Activated naive CD4-positive, alpha-beta T cell treated with anti-CD3 and anti-CD28 coated beads, Interleukin-2, amount 50 U/mL, for 24 hours (primary cell): Measurements from ENCODE around the gene UEVLD.
"Not testable (repeated sequence)": the region's sequence is repeated elsewhere in the genome, so short reads cannot be mapped to it uniquely, and the experiment has no call there.

ENCODE experiments used
- H3K27ac Mint-ChIP-seq: one replicate; pipeline ENCODE4 v1.8.0; 2021; ENCODE audit warnings: mild to moderate bottlenecking, mixed read lengths
- H3K27me3 Mint-ChIP-seq: one replicate; pipeline ENCODE4 v1.8.0; 2021; ENCODE audit warnings: mixed read lengths
- H3K36me3 Mint-ChIP-seq: one replicate; pipeline ENCODE4 v1.8.0; 2021; ENCODE audit warnings: mixed read lengths
- H3K4me1 Mint-ChIP-seq: one replicate; pipeline ENCODE4 v1.8.0; 2021; ENCODE audit warnings: mixed read lengths
- H3K4me3 Mint-ChIP-seq: one replicate; pipeline ENCODE4 v1.8.0; 2021; ENCODE audit warnings: mild to moderate bottlenecking, mixed read lengths
- H3K9me3 Mint-ChIP-seq: one replicate; pipeline ENCODE4 v1.8.0; 2021; ENCODE audit warnings: mixed read lengths

Gene UEVLD

GRCh38 chr11:18600915-18601569 lies 12.5 kb upstream of the UEVLD start:
- H3K4me1 Mint-ChIP-seq: no peaks in the 10 kb centered on the region
- no peaks in the 10 kb centered on the region for H3K9me3 Mint-ChIP-seq
- no peak overlapping the region for H3K4me3 Mint-ChIP-seq
- H3K27me3 Mint-ChIP-seq: no peaks in the 10 kb centered on the region
- no peak overlapping the region for H3K27ac Mint-ChIP-seq
- no peaks in the 10 kb centered on the region for H3K36me3 Mint-ChIP-seq

DNA sequence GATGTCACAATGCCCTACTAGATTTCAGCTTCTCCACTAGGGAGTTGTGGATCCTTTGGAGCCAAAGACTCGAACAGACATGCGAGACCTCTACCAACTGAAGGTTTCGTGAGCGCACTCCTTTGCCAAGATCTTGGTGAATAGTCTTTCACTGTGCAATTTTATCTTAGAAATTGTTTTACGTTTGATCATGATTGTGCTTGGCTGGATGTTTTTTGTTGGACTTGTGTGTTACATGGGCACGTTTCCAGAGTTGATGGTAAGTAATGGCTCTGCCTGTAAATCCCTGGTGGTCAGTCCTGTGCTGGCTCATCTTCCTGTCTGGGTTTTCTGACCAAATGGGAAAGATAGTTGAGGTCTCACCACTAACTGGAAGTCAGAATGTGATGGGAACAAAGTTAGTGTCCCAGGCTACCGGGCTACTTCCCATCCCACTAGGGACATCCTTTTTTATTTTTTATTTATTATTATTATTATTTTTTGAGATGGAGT lies 11.3 kb upstream of the UEVLD start, which contains the start of gene MISFA:
Gene MISFA, plus strand, starts transcription at position 51 of the 492 bp plus-strand sequence. Its CDS starts 140 bp downstream, at position 191.
- H3K27me3 Mint-ChIP-seq: no peaks in the 10 kb centered on the region
- H3K9me3 Mint-ChIP-seq: no peaks in the 10 kb centered on the region
- no peaks in the 10 kb centered on the region for H3K36me3 Mint-ChIP-seq
- H3K4me3 Mint-ChIP-seq: no peak within 1 kb of the TSS
- no peak within 1 kb of the TSS for H3K27ac Mint-ChIP-seq
- H3K4me1 Mint-ChIP-seq: no peaks in the 10 kb centered on the region

DNA sequence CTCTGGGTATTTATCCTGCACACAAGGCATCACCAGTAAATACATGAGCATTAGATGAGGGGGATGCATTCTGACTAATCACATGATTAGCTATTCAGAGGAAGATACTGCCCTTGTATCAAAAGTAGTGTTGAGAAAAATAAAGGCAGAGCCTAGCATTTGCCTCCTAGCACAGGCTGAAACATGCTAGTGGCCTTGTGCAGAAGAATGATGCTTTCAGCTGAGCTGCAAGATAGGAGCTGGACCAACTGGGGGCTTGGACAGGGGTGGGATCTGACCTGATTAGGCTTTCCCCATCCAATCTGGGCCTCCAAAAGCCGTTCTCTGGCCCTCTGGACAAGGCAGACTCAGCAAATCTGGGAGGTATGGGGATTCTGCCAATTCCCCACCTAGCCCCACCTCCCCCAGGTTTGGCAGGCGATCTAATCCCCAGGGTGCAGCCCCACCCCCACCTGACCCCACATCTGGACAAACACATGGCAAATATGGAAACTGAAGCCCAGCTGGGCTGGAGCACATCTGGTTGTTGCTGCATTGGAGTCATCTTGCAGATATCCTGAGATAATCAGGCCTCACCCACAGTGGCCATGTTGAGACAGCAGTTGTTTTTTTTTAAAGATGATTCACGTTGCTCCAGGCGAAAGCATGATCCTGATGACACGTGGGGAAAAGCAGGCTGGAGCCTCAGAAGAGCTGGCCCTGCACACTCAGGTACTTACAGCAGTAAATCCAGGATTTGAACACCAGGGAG lies 6.6 kb upstream of the UEVLD start:
- H3K27me3 Mint-ChIP-seq: no peaks in the 10 kb centered on the region
- H3K4me3 Mint-ChIP-seq: no peak overlapping the region
- H3K4me1 Mint-ChIP-seq: no peaks in the 10 kb centered on the region
- H3K36me3 Mint-ChIP-seq: no peaks in the 10 kb centered on the region
- no peak overlapping the region for H3K27ac Mint-ChIP-seq
- no peaks in the 10 kb centered on the region for H3K9me3 Mint-ChIP-seq

DNA sequence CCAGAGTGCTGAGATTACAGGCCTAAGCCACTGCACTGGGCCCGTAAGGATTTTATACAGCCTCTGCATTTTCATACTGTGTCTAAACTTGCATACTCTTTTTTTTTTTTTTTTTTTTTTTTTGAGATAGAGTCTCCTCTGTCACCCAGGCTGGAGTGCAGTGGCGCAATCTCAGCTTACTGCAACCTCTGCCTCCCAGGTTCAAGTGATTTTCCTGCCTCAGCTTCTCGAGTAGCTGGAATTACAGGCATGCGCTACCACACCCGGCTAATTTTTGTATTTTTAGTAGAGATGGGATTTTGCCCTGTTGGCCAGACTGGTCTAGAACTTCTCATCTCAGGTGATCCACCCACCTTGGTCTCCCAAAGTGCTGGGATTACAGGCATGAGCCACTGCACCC lies 5.6 kb upstream of the UEVLD start:
- not testable (repeated sequence) for H3K36me3 Mint-ChIP-seq, H3K27ac Mint-ChIP-seq, H3K4me1 Mint-ChIP-seq, H3K4me3 Mint-ChIP-seq, H3K9me3 Mint-ChIP-seq, H3K27me3 Mint-ChIP-seq

GRCh38 chr11:18590571-18590970 lies 2.0 kb upstream of the UEVLD start:
- Mint-ChIP-seq H3K27ac (no peak overlapping the region), H3K4me3 (no peak overlapping the region), H3K27me3 (no peaks in the 10 kb centered on the region), H3K36me3 (no peaks in the 10 kb centered on the region), H3K4me1 (no peaks in the 10 kb centered on the region), H3K9me3 (no peaks in the 10 kb centered on the region)

GRCh38 chr11:18581825-18582224 lies 6.7 kb downstream of the UEVLD start:
- H3K27ac Mint-ChIP-seq: no peak overlapping the region
- H3K4me1 Mint-ChIP-seq: peaks cover 11% of the 10 kb centered on the region
- H3K27me3 Mint-ChIP-seq: no peaks in the 10 kb centered on the region
- no peaks in the 10 kb centered on the region for H3K9me3 Mint-ChIP-seq
- no peak overlapping the region for H3K4me3 Mint-ChIP-seq
- H3K36me3 Mint-ChIP-seq: no peaks in the 10 kb centered on the region

DNA sequence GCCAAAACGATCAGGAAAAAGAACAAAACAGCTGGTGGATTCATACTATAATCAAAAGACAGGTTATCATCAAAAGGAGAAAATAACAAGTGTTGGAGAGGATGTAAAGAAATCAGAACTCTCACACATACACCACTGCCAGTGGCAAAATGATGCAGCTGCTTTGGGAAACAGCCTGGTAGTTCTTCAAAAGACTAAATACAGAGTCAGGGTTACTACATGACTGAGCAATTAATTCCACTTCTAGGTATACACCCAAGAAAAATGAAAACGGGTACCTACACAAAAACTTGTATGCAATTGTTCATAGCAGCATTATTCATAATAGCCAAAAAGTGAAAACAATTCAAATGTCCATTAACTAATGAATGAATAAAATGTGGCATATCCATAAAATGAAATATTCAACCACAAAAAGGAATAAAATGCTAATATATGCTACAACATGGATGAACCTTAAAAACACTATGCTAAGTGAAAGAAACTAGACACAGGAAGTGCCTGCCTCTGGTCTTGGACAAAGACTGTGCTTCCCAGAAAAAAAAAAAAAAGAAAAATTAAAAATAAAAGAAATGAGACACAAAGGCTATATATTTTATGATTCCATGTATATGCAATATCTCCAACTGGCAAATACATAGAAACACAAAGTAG lies 8.3 kb downstream of the UEVLD start:
- no peaks in the 10 kb centered on the region for H3K9me3 Mint-ChIP-seq
- H3K4me1 Mint-ChIP-seq: peaks cover 11% of the 10 kb centered on the region
- no peaks in the 10 kb centered on the region for H3K27me3 Mint-ChIP-seq
- H3K4me3 Mint-ChIP-seq: no peak overlapping the region
- H3K27ac Mint-ChIP-seq: no peak overlapping the region
- H3K36me3 Mint-ChIP-seq: peaks cover 2% of the 10 kb centered on the region

- no peak overlapping the region for H3K27ac Mint-ChIP-seq
- H3K4me1 Mint-ChIP-seq: peaks cover 11% of the 10 kb centered on the region
- H3K27me3 Mint-ChIP-seq: no peaks in the 10 kb centered on the region
- H3K9me3 Mint-ChIP-seq: no peaks in the 10 kb centered on the region
- H3K4me3 Mint-ChIP-seq: no peak overlapping the region
- H3K36me3 Mint-ChIP-seq: peaks cover 2% of the 10 kb centered on the region
Measured at GRCh38 chr11:18578975-18579598, 9.4 kb downstream of the UEVLD start.

GRCh38 chr11:18575361-18575760 lies 13.2 kb downstream of the UEVLD start:
- H3K4me3 Mint-ChIP-seq: no peak overlapping the region
- peaks cover 5% of the 10 kb centered on the region for H3K36me3 Mint-ChIP-seq
- H3K27me3 Mint-ChIP-seq: no peaks in the 10 kb centered on the region
- no peak overlapping the region for H3K27ac Mint-ChIP-seq
- H3K4me1 Mint-ChIP-seq: peaks cover 7% of the 10 kb centered on the region
- no peaks in the 10 kb centered on the region for H3K9me3 Mint-ChIP-seq

GRCh38 chr11:18567081-18567480 lies 21.5 kb downstream of the UEVLD start:
- no peaks in the 10 kb centered on the region for H3K27me3 Mint-ChIP-seq
- H3K9me3 Mint-ChIP-seq: no peaks in the 10 kb centered on the region
- H3K4me1 Mint-ChIP-seq: no peaks in the 10 kb centered on the region
- no peak overlapping the region for H3K4me3 Mint-ChIP-seq
- H3K36me3 Mint-ChIP-seq: peaks cover 3% of the 10 kb centered on the region
- no peak overlapping the region for H3K27ac Mint-ChIP-seq

DNA sequence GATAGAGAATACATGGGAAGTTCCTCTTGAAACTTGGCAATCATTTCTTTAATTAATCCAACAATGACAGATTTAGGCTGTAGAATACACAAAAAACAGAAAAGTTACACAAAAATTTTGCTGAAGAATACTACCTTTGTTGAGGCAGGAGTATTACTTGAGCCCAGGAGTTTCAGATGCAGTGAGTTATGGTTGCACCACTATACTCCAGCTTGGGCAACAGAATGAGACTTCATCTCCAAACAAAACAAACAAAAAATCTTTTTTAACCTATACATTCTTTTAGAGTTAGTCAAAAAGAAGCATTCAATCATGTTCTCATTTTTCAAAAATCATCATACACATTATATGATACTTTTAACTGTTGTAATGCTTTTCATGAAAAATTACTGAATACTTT lies 22.1 kb downstream of the UEVLD start:
- no peaks in the 10 kb centered on the region for H3K9me3 Mint-ChIP-seq
- no peak overlapping the region for H3K4me3 Mint-ChIP-seq
- H3K4me1 Mint-ChIP-seq: no peaks in the 10 kb centered on the region
- H3K27me3 Mint-ChIP-seq: no peaks in the 10 kb centered on the region
- H3K27ac Mint-ChIP-seq: no peak overlapping the region
- peaks cover 3% of the 10 kb centered on the region for H3K36me3 Mint-ChIP-seq

DNA sequence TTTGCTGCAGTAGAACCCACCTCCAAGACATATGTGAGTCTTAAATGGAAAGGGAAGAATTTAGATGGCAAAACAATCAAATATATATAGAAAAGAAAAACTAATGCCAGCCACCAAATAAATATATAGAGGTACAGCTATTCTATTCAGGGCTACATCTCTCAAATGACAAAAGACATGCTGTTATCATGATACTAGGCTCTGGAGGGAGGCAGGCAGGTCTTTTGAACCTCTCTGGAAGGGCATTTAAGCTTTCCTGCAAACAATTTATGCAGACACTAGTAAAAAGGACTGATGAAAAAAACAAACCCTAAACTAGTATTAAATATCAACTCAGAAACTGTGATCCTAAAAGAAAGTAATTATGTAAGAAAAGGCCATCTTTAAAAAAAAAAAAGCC lies 24.4 kb downstream of the UEVLD start:
- Mint-ChIP-seq H3K27ac (no peak overlapping the region), H3K9me3 (no peaks in the 10 kb centered on the region), H3K27me3 (no peaks in the 10 kb centered on the region), H3K4me3 (no peak overlapping the region), H3K4me1 (no peaks in the 10 kb centered on the region), H3K36me3 (no peaks in the 10 kb centered on the region)

- Mint-ChIP-seq H3K27ac (no peak overlapping the region), H3K4me3 (no peak overlapping the region), H3K27me3 (no peaks in the 10 kb centered on the region), H3K36me3 (no peaks in the 10 kb centered on the region), H3K9me3 (no peaks in the 10 kb centered on the region), H3K4me1 (no peaks in the 10 kb centered on the region)
Measured at GRCh38 chr11:18563090-18563730, 25.3 kb downstream of the UEVLD start.

GRCh38 chr11:18548001-18548400 lies 40.5 kb downstream of the UEVLD start:
- no peaks in the 10 kb centered on the region for H3K4me1 Mint-ChIP-seq
- no peaks in the 10 kb centered on the region for H3K9me3 Mint-ChIP-seq
- H3K36me3 Mint-ChIP-seq: no peaks in the 10 kb centered on the region
- no peak overlapping the region for H3K27ac Mint-ChIP-seq
- H3K4me3 Mint-ChIP-seq: no peak overlapping the region
- H3K27me3 Mint-ChIP-seq: no peaks in the 10 kb centered on the region

DNA sequence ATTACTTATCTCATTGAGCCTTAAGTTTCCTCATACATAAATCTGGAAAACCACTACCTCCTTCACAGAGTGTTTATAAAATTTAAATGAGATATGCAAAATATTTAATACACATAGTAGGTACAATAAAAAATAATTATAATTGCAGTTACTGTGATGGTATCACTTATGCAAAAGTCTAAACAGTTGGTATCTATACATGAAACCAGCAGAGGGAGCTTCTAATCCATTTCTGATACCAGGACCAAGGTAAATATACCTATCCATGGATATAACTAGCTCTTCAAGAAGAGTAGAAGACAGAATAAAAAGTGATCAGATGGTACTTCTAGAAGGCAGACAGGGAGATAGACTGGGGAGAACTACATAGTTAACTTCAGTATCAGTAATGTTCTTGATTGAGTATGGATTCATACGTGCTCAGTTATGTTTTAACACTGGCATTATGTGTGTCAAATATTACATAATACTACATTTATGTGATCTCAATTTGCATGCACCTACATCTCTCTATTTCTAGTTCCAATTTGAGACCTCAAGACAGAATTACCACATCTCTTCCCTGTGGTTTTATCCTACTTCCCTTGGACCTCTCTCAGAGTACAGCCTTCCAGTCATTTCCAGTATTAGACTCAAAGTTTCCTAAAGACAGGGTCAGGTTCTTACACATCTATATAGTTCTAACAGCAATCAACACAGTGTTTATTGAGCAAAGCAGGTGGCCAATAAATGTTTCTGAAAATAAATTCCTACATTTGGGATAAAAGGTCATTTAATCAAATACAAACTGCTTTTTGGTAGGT lies 48.1 kb downstream of the UEVLD start:
- no peaks in the 10 kb centered on the region for H3K27me3 Mint-ChIP-seq
- no peaks in the 10 kb centered on the region for H3K4me1 Mint-ChIP-seq
- no peak overlapping the region for H3K4me3 Mint-ChIP-seq
- H3K27ac Mint-ChIP-seq: no peak overlapping the region
- H3K36me3 Mint-ChIP-seq: no peaks in the 10 kb centered on the region
- no peaks in the 10 kb centered on the region for H3K9me3 Mint-ChIP-seq
